Neutrophil (primary cell): Measurements from ENCODE around the gene STOML2.

Source experiments
- H3K27ac ChIP-seq: fragments of 200-600 bp; sonication (generic); 2 replicates; pipeline ENCODE4 v1.5.1; 2016; ENCODE audit warnings: mild to moderate bottlenecking, moderate library complexity
- H3K27me3 ChIP-seq: fragments of 200-600 bp; sonication (generic); 2 replicates; pipeline ENCODE4 v1.6.0; 2016; ENCODE audit warnings: mild to moderate bottlenecking
- H3K36me3 ChIP-seq: fragments of 200-600 bp; sonication (generic); 2 replicates; pipeline ENCODE4 v1.5.1; 2017
- H3K4me1 ChIP-seq, 2 experiments: fragments of 200-600 bp in 1 of 2; sonication (generic) in 1 of 2; 1 replicate in 1 of 2; 2 replicates in 1 of 2; pipeline versions ENCODE4 v1.5.1 to v1.6.1; 2013 to 2016; ENCODE audit warnings: low read depth in 1 of 2, low read length in 1 of 2, mild to moderate bottlenecking in 1 of 2, moderate library complexity in 1 of 2; ENCODE audit not compliant: control insufficient read depth in 1 of 2, insufficient read depth in 1 of 2
- H3K4me3 ChIP-seq, 2 experiments: fragments of 200-600 bp in 1 of 2; sonication (generic) in 1 of 2; 1 replicate in 1 of 2; 2 replicates in 1 of 2; pipeline ENCODE4 v1.5.1; 2013 to 2016; ENCODE audit warnings: low read depth in 1 of 2, low read length in 1 of 2, mild to moderate bottlenecking in 1 of 2, moderate library complexity in 1 of 2
- H3K9me3 ChIP-seq: fragments of 200-600 bp; sonication (generic); 2 replicates; pipeline ENCODE4 v1.5.1; 2016
- TF ChIP-seq, protein P1 (sequence below): fragments of 200-600 bp; sonication (generic); IDR thresholded peaks from 2 replicates; pipeline ENCODE4 v1.5.1; 2016; ENCODE audit warnings: antibody characterized with exemption

STOML2 gene

GRCh38 chr9:35104586-35104985 is 1.7 kb upstream of the STOML2 start:
- Histone ChIP-seq H3K4me1 (peaks cover 32 to 38% of the 10 kb centered on the region in 2 experiments), H3K27ac (peak overlapping the region; percentile 86), H3K4me3 (no peak overlapping the region), H3K36me3 (peaks cover 72% of the 10 kb centered on the region), H3K9me3 (no peaks in the 10 kb centered on the region), H3K27me3 (no peaks in the 10 kb centered on the region)
- TF ChIP-seq, protein P1, sequence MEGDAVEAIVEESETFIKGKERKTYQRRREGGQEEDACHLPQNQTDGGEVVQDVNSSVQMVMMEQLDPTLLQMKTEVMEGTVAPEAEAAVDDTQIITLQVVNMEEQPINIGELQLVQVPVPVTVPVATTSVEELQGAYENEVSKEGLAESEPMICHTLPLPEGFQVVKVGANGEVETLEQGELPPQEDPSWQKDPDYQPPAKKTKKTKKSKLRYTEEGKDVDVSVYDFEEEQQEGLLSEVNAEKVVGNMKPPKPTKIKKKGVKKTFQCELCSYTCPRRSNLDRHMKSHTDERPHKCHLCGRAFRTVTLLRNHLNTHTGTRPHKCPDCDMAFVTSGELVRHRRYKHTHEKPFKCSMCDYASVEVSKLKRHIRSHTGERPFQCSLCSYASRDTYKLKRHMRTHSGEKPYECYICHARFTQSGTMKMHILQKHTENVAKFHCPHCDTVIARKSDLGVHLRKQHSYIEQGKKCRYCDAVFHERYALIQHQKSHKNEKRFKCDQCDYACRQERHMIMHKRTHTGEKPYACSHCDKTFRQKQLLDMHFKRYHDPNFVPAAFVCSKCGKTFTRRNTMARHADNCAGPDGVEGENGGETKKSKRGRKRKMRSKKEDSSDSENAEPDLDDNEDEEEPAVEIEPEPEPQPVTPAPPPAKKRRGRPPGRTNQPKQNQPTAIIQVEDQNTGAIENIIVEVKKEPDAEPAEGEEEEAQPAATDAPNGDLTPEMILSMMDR = no peak

- Histone ChIP-seq H3K36me3 (peaks cover 66% of the 10 kb centered on the region), H3K27ac (peak overlapping the region; percentile 86), H3K4me1 (peaks cover 24 to 30% of the 10 kb centered on the region in 2 experiments), H3K27me3 (no peaks in the 10 kb centered on the region), H3K4me3 (peak overlapping the region; percentile 83 to 84), H3K9me3 (no peaks in the 10 kb centered on the region)
- TF ChIP-seq, protein P1 = no peak
These were observed 795 bp upstream of the STOML2 start for GRCh38 chr9:35103660-35104191.

GRCh38 chr9:35102465-35102768 is 514 bp downstream of the STOML2 start:
- Histone ChIP-seq H3K9me3 (no peaks in the 10 kb centered on the region), H3K4me3 (peak overlapping the region; percentile 83 to 84), H3K27me3 (no peaks in the 10 kb centered on the region), H3K36me3 (peaks cover 53% of the 10 kb centered on the region), H3K27ac (peak overlapping the region; percentile 86), H3K4me1 (peaks cover 23 to 26% of the 10 kb centered on the region in 2 experiments)
- TF ChIP-seq, protein P1 = no peak

- H3K36me3 ChIP-seq = peaks cover 18% of the 10 kb centered on the region
- no peak overlapping the region for H3K27ac ChIP-seq
- peaks cover 17 to 27% of the 10 kb centered on the region in 2 experiments for H3K4me1 ChIP-seq
- no peaks in the 10 kb centered on the region for H3K9me3 ChIP-seq
- TF ChIP-seq, protein P1 = no peak
- no peak overlapping the region for H3K4me3 ChIP-seq
- H3K27me3 ChIP-seq = no peaks in the 10 kb centered on the region
These were observed 5.4 kb downstream of the STOML2 start for GRCh38 chr9:35097573-35097972.

GRCh38 chr9:35096035-35096849 is 6.7 kb downstream of the STOML2 start, which contains the start of gene PIGO:
TSS of gene PIGO (minus strand) at chr9:35096591. CDS start at chr9:35095565, 1,026 bp downstream.
- TF ChIP-seq, protein P1 = peak; percentile 85
- Histone ChIP-seq H3K4me1 (peaks cover 10 to 20% of the 10 kb centered on the region in 2 experiments), H3K4me3 (peak within 1 kb of the TSS; percentile 81 to 99), H3K36me3 (peaks cover 31% of the 10 kb centered on the region), H3K9me3 (no peaks in the 10 kb centered on the region), H3K27ac (peak within 1 kb of the TSS; percentile 97), H3K27me3 (no peaks in the 10 kb centered on the region)
